ENCODE data around the gene TNFAIP1.

DNA sequence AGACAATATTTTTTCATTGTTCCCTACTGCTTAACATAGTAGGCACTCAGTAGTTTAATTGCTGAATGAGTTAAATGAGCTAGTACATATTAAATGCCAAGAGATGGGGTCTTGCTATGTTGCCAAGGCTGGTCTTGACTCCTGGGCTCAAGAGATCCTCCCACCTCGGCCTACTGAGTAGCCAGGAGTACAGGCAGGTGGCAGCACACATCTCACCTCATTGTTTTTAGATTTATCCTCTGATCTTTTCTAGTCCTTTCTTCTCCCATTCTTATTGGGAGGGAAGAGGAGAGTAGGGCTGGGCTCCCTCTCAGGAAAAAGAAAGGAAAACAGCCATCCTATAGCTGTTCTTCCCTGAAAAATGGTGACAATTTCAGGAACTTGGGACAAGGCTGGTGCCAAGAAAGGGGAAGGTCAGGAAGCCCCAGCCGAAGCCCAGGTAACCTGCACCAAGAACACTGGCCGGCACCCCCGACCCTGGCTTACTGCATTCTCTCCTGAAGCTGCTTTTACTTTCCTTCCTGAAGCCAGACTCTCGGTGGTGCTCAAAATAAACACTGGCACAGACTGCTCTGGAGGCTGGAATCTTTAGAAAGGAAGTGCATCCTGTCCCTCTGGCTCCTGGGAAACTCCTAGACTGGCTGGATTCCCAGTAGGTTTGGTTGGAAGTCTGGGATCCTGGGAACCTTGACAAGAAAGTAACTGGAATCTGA lies 2.7 kb downstream of the TNFAIP1 start:
- TF ChIP-seq, protein P1, sequence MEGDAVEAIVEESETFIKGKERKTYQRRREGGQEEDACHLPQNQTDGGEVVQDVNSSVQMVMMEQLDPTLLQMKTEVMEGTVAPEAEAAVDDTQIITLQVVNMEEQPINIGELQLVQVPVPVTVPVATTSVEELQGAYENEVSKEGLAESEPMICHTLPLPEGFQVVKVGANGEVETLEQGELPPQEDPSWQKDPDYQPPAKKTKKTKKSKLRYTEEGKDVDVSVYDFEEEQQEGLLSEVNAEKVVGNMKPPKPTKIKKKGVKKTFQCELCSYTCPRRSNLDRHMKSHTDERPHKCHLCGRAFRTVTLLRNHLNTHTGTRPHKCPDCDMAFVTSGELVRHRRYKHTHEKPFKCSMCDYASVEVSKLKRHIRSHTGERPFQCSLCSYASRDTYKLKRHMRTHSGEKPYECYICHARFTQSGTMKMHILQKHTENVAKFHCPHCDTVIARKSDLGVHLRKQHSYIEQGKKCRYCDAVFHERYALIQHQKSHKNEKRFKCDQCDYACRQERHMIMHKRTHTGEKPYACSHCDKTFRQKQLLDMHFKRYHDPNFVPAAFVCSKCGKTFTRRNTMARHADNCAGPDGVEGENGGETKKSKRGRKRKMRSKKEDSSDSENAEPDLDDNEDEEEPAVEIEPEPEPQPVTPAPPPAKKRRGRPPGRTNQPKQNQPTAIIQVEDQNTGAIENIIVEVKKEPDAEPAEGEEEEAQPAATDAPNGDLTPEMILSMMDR (conservative IDR thresholded peaks at IDR 0.05; ENCODE audit: low read length): no peak
- no peak for TF ChIP-seq EZH2phosphoT487 (IDR thresholded peaks at IDR 0.05; ENCODE audit: borderline replicate concordance)
